Endodermal cell (in vitro differentiated cells): ENCODE measurements around the gene OTC. TPM values are rescaled to one million over a fixed set of nuclear protein-coding genes. Genes with fewer than 3 reads are reported as not detected.

ENCODE experiments used
- DNase-seq: peaks from one replicate; pipeline ENCODE4 v3.0.0-alpha.2; 2017
- H3K27ac ChIP-seq: 2 replicates; pipeline ENCODE4 v1.5.1; 2013; ENCODE audit warnings: mild to moderate bottlenecking, low read depth, low read length, moderate library complexity
- H3K27me3 ChIP-seq: 2 replicates; pipeline ENCODE4 v1.6.1; 2013; ENCODE audit warnings: mild to moderate bottlenecking, low read length, moderate library complexity; ENCODE audit not compliant: insufficient read depth, control insufficient read depth, poor library complexity, severe bottlenecking
- H3K36me3 ChIP-seq: 2 replicates; pipeline ENCODE4 v1.7.0; 2013; ENCODE audit warnings: mild to moderate bottlenecking, low read length, moderate library complexity; ENCODE audit not compliant: control insufficient read depth, insufficient read depth
- H3K4me1 ChIP-seq: one replicate; pipeline ENCODE4 v1.7.0; 2013; ENCODE audit warnings: low read length; ENCODE audit not compliant: control insufficient read depth, insufficient read depth
- H3K4me3 ChIP-seq: 2 replicates; pipeline ENCODE4 v1.5.1; 2013; ENCODE audit warnings: mild to moderate bottlenecking, low read length, moderate library complexity
- H3K9ac ChIP-seq: 2 replicates; pipeline ENCODE4 v1.6.1; 2013; ENCODE audit warnings: mild to moderate bottlenecking, low read length, moderate library complexity; ENCODE audit not compliant: poor library complexity, severe bottlenecking; ENCODE audit errors: extremely low read depth
- H3K9me3 ChIP-seq: 2 replicates; pipeline ENCODE4 v1.6.1; 2013; ENCODE audit warnings: mild to moderate bottlenecking, low read length, moderate library complexity; ENCODE audit not compliant: control insufficient read depth
- H3K27ac Mint-ChIP-seq: 2 replicates; pipeline ENCODE4 v1.8.0; 2020; ENCODE audit warnings: mixed read lengths
- H3K27me3 Mint-ChIP-seq: 2 replicates; pipeline ENCODE4 v1.8.0; 2021; ENCODE audit warnings: mild to moderate bottlenecking, mixed read lengths; ENCODE audit not compliant: insufficient read depth
- H3K36me3 Mint-ChIP-seq: 2 replicates; pipeline ENCODE4 v1.8.0; 2020; ENCODE audit warnings: low read depth, mixed read lengths
- H3K4me1 Mint-ChIP-seq: 2 replicates; pipeline ENCODE4 v1.8.0; 2020; ENCODE audit warnings: mixed read lengths
- H3K4me3 Mint-ChIP-seq: 2 replicates; pipeline ENCODE4 v1.8.0; 2020; ENCODE audit warnings: mild to moderate bottlenecking, moderate library complexity, mixed read lengths
- H3K9me3 Mint-ChIP-seq: 2 replicates; pipeline ENCODE4 v1.8.0; 2020; ENCODE audit warnings: mild to moderate bottlenecking, mixed read lengths
- WGBS, 2 experiments: methylation state at CpG; one replicate each; pipeline versions ENCODE4 v1.1.5 to v1.1.7; 2013; ENCODE audit warnings: missing lambda C conversion rate in 2 of 2, mixed read lengths in 1 of 2; ENCODE audit not compliant: insufficient coverage in 1 of 2, insufficient read length in 1 of 2; 5-methylcytosine and 5-hydroxymethylcytosine counted together
- total RNA-seq, 2 donors: library from RNA; stranded (reverse); fragmentation: NEBNext Ultra II Directional in 1 of 2; extraction: Animal tissue kit (Norgen Biotek cat#: 25700) in 1 of 2; gene quantifications; 2 replicates in 1 of 2; 3 replicates in 1 of 2; pipeline ENCODE4 v1.2.1, GENCODE V29; 2021
- TF ChIP-seq, protein P1 (sequence below): fragments of 200-600 bp; sonication (generic); conservative IDR thresholded peaks from 2 replicates; pipeline ENCODE4 v1.5.0; 2021; ENCODE audit warnings: antibody characterized with exemption, mild to moderate bottlenecking

The OTC gene
- total RNA-seq, 2 donors from 2014 or later: not detected

GRCh38 chrX:38374431-38374830 lies 22.0 kb downstream of the OTC start:
- Mint-ChIP-seq H3K27ac (no peak overlapping the region), H3K4me1 (no peaks in the 10 kb centered on the region)
- no peaks in the 10 kb centered on the region for H3K36me3 ChIP-seq

DNA sequence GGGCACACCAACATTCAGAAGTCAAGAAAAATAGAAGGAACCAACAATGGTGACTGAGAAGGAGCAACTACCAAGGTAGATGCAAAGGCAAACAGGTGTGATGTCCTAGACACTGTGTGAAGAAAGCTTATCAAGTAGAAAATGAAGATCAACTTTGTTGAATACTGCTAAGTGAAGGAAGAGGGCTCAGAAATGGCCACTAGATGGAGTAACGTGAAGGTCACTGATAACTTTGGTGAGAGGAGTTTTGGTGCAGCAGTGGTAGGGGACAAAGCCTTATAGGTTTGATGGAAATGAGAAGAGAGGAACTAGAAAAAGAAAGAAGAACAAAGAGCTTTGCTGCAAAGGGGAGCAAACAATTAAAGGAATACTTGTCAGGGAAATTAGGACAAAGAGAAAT lies 23.5 kb downstream of the OTC start:
- H3K4me1 Mint-ChIP-seq: no peaks in the 10 kb centered on the region
- Histone ChIP-seq H3K4me3 (no peak overlapping the region), H3K27ac (no peak overlapping the region), H3K27me3 (peaks cover 6% of the 10 kb centered on the region), H3K4me1 (no peaks in the 10 kb centered on the region), H3K36me3 (no peaks in the 10 kb centered on the region), H3K9me3 (no peaks in the 10 kb centered on the region), H3K9ac (no peak overlapping the region)
- peaks cover 25% of the 10 kb centered on the region for H3K9me3 Mint-ChIP-seq
- no peaks in the 10 kb centered on the region for H3K36me3 Mint-ChIP-seq
- H3K4me3 Mint-ChIP-seq: no peak overlapping the region
- TF ChIP-seq, protein P1, sequence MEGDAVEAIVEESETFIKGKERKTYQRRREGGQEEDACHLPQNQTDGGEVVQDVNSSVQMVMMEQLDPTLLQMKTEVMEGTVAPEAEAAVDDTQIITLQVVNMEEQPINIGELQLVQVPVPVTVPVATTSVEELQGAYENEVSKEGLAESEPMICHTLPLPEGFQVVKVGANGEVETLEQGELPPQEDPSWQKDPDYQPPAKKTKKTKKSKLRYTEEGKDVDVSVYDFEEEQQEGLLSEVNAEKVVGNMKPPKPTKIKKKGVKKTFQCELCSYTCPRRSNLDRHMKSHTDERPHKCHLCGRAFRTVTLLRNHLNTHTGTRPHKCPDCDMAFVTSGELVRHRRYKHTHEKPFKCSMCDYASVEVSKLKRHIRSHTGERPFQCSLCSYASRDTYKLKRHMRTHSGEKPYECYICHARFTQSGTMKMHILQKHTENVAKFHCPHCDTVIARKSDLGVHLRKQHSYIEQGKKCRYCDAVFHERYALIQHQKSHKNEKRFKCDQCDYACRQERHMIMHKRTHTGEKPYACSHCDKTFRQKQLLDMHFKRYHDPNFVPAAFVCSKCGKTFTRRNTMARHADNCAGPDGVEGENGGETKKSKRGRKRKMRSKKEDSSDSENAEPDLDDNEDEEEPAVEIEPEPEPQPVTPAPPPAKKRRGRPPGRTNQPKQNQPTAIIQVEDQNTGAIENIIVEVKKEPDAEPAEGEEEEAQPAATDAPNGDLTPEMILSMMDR: peak; percentile 74
- peaks cover 4% of the 10 kb centered on the region for H3K27me3 Mint-ChIP-seq
- H3K27ac Mint-ChIP-seq: no peak overlapping the region
- peak; percentile 42 for DNase-seq
- WGBS, 2 experiments: 0 to 7% methylated on average over 1 of the region's 1 CpG

More at GRCh38 chrX:38374431-38374830, 22.0 kb downstream of the OTC start:
- peaks cover 6% of the 10 kb centered on the region for H3K27me3 ChIP-seq
- Mint-ChIP-seq H3K27me3 (peaks cover 4% of the 10 kb centered on the region), H3K9me3 (peaks cover 26% of the 10 kb centered on the region), H3K36me3 (no peaks in the 10 kb centered on the region), H3K4me3 (no peak overlapping the region)
- TF ChIP-seq, protein P1: no peak
- no peak overlapping the region for H3K4me3 ChIP-seq
- H3K4me1 ChIP-seq: no peaks in the 10 kb centered on the region
- no peak overlapping the region for H3K27ac ChIP-seq
- WGBS, 2 experiments: 100% methylated on average over 2 of the region's 3 CpGs; no CpG with 5 or more reads in 1 of the 2 experiments
- no peak for DNase-seq
- H3K9ac ChIP-seq: no peak overlapping the region
- H3K9me3 ChIP-seq: no peaks in the 10 kb centered on the region

GRCh38 chrX:38376747-38377146 lies 24.3 kb downstream of the OTC start:
- H3K9ac ChIP-seq: no peak overlapping the region
- Mint-ChIP-seq H3K36me3 (no peaks in the 10 kb centered on the region), H3K9me3 (peaks cover 31% of the 10 kb centered on the region), H3K4me3 (no peak overlapping the region), H3K27ac (no peak overlapping the region), H3K4me1 (no peaks in the 10 kb centered on the region), H3K27me3 (peaks cover 4% of the 10 kb centered on the region)
- no peaks in the 10 kb centered on the region for H3K36me3 ChIP-seq
- H3K9me3 ChIP-seq: no peaks in the 10 kb centered on the region
- H3K27ac ChIP-seq: no peak overlapping the region
- 100% methylated on average over 1 of the region's 1 CpG; no CpG with 5 or more reads in 1 of the 2 experiments for WGBS, 2 experiments
- TF ChIP-seq, protein P1: no peak
- H3K27me3 ChIP-seq: peaks cover 6% of the 10 kb centered on the region
- no peak overlapping the region for H3K4me3 ChIP-seq
- no peak for DNase-seq
- H3K4me1 ChIP-seq: no peaks in the 10 kb centered on the region
